ENCODE data around the gene UCP2.

DNA sequence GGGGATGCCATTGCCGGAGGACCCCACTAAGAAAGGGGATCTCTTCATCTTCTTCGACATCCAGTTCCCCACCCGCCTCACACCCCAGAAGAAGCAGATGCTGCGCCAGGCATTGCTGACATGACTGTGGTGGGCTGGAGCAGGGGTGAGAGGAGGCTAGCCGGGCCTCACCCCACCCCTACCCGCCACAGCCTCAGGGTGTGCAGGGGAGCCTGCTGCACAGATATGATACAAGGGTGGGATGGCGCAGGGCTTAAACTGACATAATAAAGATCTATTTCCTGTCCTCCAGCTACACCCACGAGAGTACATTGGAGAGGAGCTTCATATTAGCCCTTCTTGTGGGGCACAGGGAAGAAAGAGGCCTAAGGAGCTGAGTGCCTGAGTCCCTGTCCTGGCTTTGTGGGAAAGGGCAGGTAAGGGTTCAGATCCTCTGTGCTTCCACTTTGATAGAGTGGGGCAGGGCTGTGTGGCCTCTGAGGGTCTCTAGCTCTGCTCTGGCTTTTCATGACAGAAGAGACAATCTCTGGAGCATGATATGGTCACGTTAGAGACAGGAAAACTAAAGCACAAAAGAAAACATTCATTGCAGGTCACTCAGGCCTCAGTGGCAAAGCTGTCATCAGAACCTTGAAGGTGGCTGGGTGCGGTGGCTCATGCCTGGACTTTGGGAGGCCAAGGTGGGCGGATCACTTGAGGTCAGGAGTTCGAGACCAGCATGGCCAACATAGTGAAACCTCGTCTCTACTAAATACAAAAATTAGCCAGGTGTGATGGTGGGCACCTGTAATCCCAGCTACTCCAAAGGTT is 12.4 kb downstream of the UCP2 start:
- TF ChIP-seq SPI1 (IDR thresholded peaks at IDR 0.05; ENCODE audit: low read depth, low read length) (no peak), POLR2A (IDR thresholded peaks at IDR 0.05; ENCODE audit: low read depth, low read length) (peak; percentile 18; the same call in 1 of the 2 replicates), POLR2AphosphoS5 (IDR thresholded peaks at IDR 0.05; ENCODE audit: low read depth, low read length) (no peak), TAF1 (IDR thresholded peaks at IDR 0.05; ENCODE audit: low read depth, low read length) (no peak), POU2F2 (IDR thresholded peaks at IDR 0.05; ENCODE audit: low read depth, low read length) (no peak)

All from GM12891 (cell line).